ACHN (cell line): Measurements from ENCODE around the gene HDDC3.

Source experiments
- DNase-seq: peaks from one replicate; pipeline ENCODE4 v3.0.0-alpha.2; 2015
- in situ Hi-C: cut with HindIII; loops from 2 replicates; pipeline ENCODE4 v1.10.0; 2017; ENCODE audit warnings: low sequenced_read_pairs, low pct_ligation_motif_present, low pct_unique_long_range_greater_than_20kb

Gene HDDC3

GRCh38 chr15:90884719-90885431 is 47.5 kb downstream of the HDDC3 start:
- no peak for DNase-seq
- in situ Hi-C loops: no loop called here

GRCh38 chr15:90883976-90884718 is 48.2 kb downstream of the HDDC3 start, which contains the start of gene FES:
FES (plus strand) TSS chr15:90884504; CDS start chr15:90885046, 542 bp downstream.
- in situ Hi-C loops: no loop called here
- DNase-seq: no peak

GRCh38 chr15:90883526-90883975 is 48.8 kb downstream of the HDDC3 start:
- in situ Hi-C loops: no loop called here

GRCh38 chr15:90882781-90883525 is 49.4 kb downstream of the HDDC3 start:
- DNase-seq: no peak
- in situ Hi-C loops: no loop called here

More at GRCh38 chr15:90883526-90883975, 48.8 kb downstream of the HDDC3 start:
- no peak for DNase-seq

DNA sequence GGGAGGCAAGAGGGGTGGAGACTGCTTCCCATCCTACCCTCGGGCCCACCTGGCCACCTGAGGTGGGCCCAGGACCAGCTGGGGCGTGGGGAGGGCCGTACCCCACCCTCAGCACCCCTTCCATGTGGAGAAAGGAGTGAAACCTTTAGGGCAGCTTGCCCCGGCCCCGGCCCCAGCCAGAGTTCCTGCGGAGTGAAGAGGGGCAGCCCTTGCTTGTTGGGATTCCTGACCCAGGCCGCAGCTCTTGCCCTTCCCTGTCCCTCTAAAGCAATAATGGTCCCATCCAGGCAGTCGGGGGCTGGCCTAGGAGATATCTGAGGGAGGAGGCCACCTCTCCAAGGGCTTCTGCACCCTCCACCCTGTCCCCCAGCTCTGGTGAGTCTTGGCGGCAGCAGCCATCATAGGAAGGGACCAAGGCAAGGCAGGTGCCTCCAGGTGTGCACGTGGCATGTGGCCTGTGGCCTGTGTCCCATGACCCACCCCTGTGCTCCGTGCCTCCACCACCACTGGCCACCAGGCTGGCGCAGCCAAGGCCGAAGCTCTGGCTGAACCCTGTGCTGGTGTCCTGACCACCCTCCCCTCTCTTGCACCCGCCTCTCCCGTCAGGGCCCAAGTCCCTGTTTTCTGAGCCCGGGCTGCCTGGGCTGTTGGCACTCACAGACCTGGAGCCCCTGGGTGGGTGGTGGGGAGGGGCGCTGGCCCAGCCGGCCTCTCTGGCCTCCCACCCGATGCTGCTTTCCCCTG is 50.2 kb downstream of the HDDC3 start:
- in situ Hi-C loops: no loop called here
- no peak for DNase-seq

DNA sequence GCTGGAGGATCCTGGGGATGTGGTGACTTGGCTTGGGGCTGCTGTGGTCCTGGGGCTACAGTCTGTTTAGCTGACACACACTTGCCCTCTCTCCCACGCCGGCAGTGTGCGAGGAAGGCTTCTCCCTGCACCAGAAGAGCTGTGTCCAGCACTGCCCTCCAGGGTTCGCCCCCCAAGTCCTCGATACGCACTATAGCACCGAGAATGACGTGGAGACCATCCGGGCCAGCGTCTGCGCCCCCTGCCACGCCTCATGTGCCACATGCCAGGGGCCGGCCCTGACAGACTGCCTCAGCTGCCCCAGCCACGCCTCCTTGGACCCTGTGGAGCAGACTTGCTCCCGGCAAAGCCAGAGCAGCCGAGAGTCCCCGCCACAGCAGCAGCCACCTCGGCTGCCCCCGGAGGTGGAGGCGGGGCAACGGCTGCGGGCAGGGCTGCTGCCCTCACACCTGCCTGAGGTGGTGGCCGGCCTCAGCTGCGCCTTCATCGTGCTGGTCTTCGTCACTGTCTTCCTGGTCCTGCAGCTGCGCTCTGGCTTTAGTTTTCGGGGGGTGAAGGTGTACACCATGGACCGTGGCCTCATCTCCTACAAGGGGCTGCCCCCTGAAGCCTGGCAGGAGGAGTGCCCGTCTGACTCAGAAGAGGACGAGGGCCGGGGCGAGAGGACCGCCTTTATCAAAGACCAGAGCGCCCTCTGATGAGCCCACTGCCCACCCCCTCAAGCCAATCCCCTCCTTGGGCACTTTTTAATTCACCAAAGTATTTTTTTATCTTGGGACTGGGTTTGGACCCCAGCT is 51.0 kb downstream of the HDDC3 start:
- in situ Hi-C loops: no loop called here
- no peak for DNase-seq

DNA sequence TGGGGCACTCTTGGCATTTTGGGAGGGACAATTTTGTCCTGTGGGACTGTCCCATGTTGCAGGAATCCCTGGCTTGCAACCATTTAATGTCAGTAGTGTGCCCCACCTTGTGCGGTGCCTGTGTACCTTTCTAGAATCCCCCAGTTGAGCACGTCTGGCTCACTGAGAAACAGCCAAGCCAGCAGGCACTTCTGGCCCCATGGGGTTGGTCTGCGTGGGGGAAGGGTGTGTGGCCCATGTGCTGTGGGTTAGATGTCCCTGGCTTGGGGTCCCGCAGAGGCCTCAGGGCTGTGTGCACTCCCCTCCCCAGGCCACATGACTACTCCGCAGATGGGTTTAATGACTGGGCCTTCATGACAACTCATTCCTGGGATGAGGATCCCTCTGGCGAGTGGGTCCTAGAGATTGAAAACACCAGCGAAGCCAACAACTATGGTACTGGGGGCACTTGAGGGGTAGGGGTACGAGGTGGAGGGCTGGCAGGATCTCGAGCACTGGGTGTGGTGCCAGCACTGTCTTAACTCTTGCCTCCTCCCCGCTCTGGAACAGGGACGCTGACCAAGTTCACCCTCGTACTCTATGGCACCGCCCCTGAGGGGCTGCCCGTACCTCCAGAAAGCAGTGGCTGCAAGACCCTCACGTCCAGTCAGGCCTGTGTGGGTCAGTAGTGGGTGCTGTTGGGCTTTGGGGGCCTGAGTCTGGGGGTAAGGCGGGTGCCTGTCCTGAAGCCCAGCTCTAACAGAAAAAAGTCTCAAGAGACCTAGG is 51.8 kb downstream of the HDDC3 start:
- no peak for DNase-seq
- in situ Hi-C loops: no loop called here
